Ishikawa (cell line): ENCODE measurements around the gene FABP2.

Experiments
- CEBPB ChIP-seq: IDR thresholded peaks from 2 replicates; pipeline ENCODE4 v1.6.1; 2012
- TAF1 ChIP-seq: IDR thresholded peaks from 2 replicates; pipeline ENCODE4 v1.6.1; 2012; ENCODE audit warnings: low read depth, mild to moderate bottlenecking

DNA sequence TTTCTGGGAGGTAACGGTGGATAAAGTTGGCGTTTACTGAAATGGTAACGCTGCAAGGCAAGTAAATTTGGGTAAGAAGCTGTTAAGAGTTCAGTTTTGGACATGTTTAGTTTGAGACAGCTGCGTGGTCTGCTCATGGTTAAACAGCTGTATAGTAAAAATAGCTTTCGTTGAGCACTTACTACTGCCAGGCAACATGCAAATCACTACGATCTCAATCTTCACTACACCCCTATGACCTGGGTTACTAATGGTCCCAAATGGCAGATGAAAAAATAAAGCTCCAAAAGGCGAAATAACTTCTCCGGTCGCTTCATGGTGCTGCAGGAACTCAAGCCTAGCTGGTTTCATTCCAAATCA is 22.2 kb downstream of the FABP2 start:
- no peak for TF ChIP-seq TAF1
- no peak for TF ChIP-seq CEBPB
